GM18870 (cell line): ENCODE data around the gene CAPN12.

Source experiments
- ATAC-seq: cut with Tn5 transposase; IDR thresholded peaks from one replicate; pipeline ENCODE4 v1.9.1; 2021; ENCODE audit warnings: moderate library complexity; ENCODE audit not compliant: unreplicated experiment

CAPN12 gene

GRCh38 chr19:38712161-38712748 is 32.0 kb downstream of the CAPN12 start:
- no peak for ATAC-seq

GRCh38 chr19:38711726-38712153 is 32.5 kb downstream of the CAPN12 start:
- no peak for ATAC-seq

- no peak for ATAC-seq
Observed at GRCh38 chr19:38710928-38711725, 33.1 kb downstream of the CAPN12 start.

GRCh38 chr19:38710416-38710702 is 33.9 kb downstream of the CAPN12 start:
- no peak for ATAC-seq

- ATAC-seq: no peak
Observed at GRCh38 chr19:38709671-38710415, 34.4 kb downstream of the CAPN12 start.

- ATAC-seq: no peak
Observed at GRCh38 chr19:38709119-38709518, 35.2 kb downstream of the CAPN12 start.

GRCh38 chr19:38708413-38709024 is 35.8 kb downstream of the CAPN12 start:
- ATAC-seq: no peak

- ATAC-seq: no peak
Observed at GRCh38 chr19:38707512-38708114, 36.7 kb downstream of the CAPN12 start.

- no peak for ATAC-seq
Observed at GRCh38 chr19:38706792-38707511, 37.3 kb downstream of the CAPN12 start.

GRCh38 chr19:38705197-38706019 is 38.9 kb downstream of the CAPN12 start:
- ATAC-seq: no peak

GRCh38 chr19:38704488-38705026 is 39.7 kb downstream of the CAPN12 start:
- no peak for ATAC-seq

GRCh38 chr19:38703509-38703908 is 40.8 kb downstream of the CAPN12 start:
- ATAC-seq: no peak

- ATAC-seq: no peak
Observed at GRCh38 chr19:38702278-38702677, 42.0 kb downstream of the CAPN12 start.

GRCh38 chr19:38701455-38702063 is 42.7 kb downstream of the CAPN12 start:
- no peak for ATAC-seq

- ATAC-seq: no peak
Observed at GRCh38 chr19:38700902-38701454, 43.3 kb downstream of the CAPN12 start.

- no peak for ATAC-seq
Observed at GRCh38 chr19:38700350-38700901, 43.8 kb downstream of the CAPN12 start.

- ATAC-seq: no peak
Observed at GRCh38 chr19:38699647-38700349, 44.5 kb downstream of the CAPN12 start.

- no peak for ATAC-seq
Observed at GRCh38 chr19:38699027-38699346, 45.3 kb downstream of the CAPN12 start.
